Spleen (tissue), 11 donors: ENCODE results near the gene MYLK. TPM values are rescaled to one million over a fixed set of nuclear protein-coding genes. Genes with fewer than 3 reads are reported as not detected.

Experiments used
- DNase-seq: peaks from one replicate; pipeline ENCODE4 v3.0.0-alpha.2; 2020
- H3K27ac ChIP-seq, 8 donors: fragments of 200-600 bp; sonication (generic) in 7 of 8; 1 replicate in 4 of 8; 2 replicates in 4 of 8; pipeline versions ENCODE4 v1.5.0 to v1.8.0; 2016 to 2021; ENCODE audit warnings: inconsistent platforms in 4 of 8, mild to moderate bottlenecking in 4 of 8, moderate library complexity in 1 of 8
- H3K27me3 ChIP-seq, 7 donors: fragments of 200-600 bp; sonication (generic) in 6 of 7; replicated peaks in 1 of 7; 1 replicate in 4 of 7; 2 replicates in 3 of 7; pipeline versions ENCODE4 v1.5.0 to v1.8.0; 2016 to 2021; ENCODE audit warnings: inconsistent platforms in 3 of 7, mild to moderate bottlenecking in 1 of 7
- H3K36me3 ChIP-seq, 6 donors: fragments of 200-600 bp; sonication (generic) in 5 of 6; 1 replicate in 4 of 6; 2 replicates in 2 of 6; pipeline versions ENCODE4 v1.5.0 to v1.8.0; 2016 to 2021; ENCODE audit warnings: inconsistent platforms in 2 of 6
- H3K4me1 ChIP-seq, 6 donors: fragments of 200-600 bp; sonication (generic) in 5 of 6; 1 replicate in 3 of 6; 2 replicates in 3 of 6; pipeline versions ENCODE4 v1.5.0 to v1.8.0; 2016 to 2021; ENCODE audit warnings: inconsistent platforms in 3 of 6
- H3K4me3 ChIP-seq, 8 donors: fragments of 200-600 bp; sonication (generic) in 7 of 8; 1 replicate in 4 of 8; 2 replicates in 4 of 8; pipeline versions ENCODE4 v1.5.0 to v1.8.0; 2016 to 2021; ENCODE audit warnings: inconsistent platforms in 4 of 8, mild to moderate bottlenecking in 4 of 8, moderate library complexity in 2 of 8
- H3K9me3 ChIP-seq, 8 donors: fragments of 200-600 bp; sonication (generic) in 7 of 8; 1 replicate in 4 of 8; 2 replicates in 4 of 8; pipeline versions ENCODE4 v1.5.0 to v1.8.0; 2016 to 2021; ENCODE audit warnings: inconsistent platforms in 4 of 8
- CTCF ChIP-seq, 11 experiments: fragments of 200-600 bp in 7 of 11; fragments of 450-650 bp in 4 of 11; sonication (generic) in 4 of 11; IDR thresholded peaks in 8 of 11; conservative IDR thresholded peaks in 3 of 11; 1 replicate in 7 of 11; 2 replicates in 4 of 11; pipeline versions ENCODE4 v1.4.0 to v1.8.0; 2016 to 2021; ENCODE audit warnings: antibody characterized with exemption in 11 of 11, inconsistent platforms in 4 of 11, mild to moderate bottlenecking in 1 of 11
- POLR2A ChIP-seq, 3 donors: fragments of 450-650 bp; IDR thresholded peaks; one replicate each; pipeline ENCODE4 v1.5.1; 2017; ENCODE audit warnings: antibody characterized with exemption in 3 of 3, mild to moderate bottlenecking in 1 of 3
- POLR2AphosphoS5 ChIP-seq, 3 donors: sonication (generic); formaldehyde crosslinking; IDR thresholded peaks; one replicate each; pipeline ENCODE4 v1.5.1; 2017; ENCODE audit warnings: antibody characterized with exemption in 3 of 3
- WGBS, 5 donors: extraction: QIAGEN DNeasy Blood & Tissue Kit in 3 of 5; methylation state at CpG; one replicate each; pipeline versions ENCODE4 v1.1.5 to v1.1.7; 2013 to 2018; 5-methylcytosine and 5-hydroxymethylcytosine counted together
- intact Hi-C: fragments of 100-400 bp; cut with DNase I; formaldehyde crosslinking; loops from one replicate; pipeline ENCODE4 v1.15.0; 2023; ENCODE audit warnings: low total_unique reads
- polyA plus RNA-seq, 3 donors: library from polyadenylated mRNA; stranded (reverse); fragments of 200-250 nt; gene quantifications; one replicate each; pipeline ENCODE4 v1.2.1, GENCODE V29; 2013
- total RNA-seq, 7 donors: library from RNA; depleted of rRNA in 3 of 7; stranded (reverse); fragments of >200 nt in 3 of 7; fragmentation: NEBNext Ultra II Directional in 4 of 7; extraction: Animal tissue kit (Norgen Biotek cat#: 25700) in 4 of 7; gene quantifications; one replicate each; pipeline versions ENCODE4 v1.1.0 to v1.2.1, GENCODE V29; 2016 to 2021
- donor health status: healthy with polysubstance abuse.
- donor health status: DM: no; HTN: no; CAD: no; lungs with moderate emphysema.
- donor health status: DM: no; HTN: no; CAD: no.
- donor health status: Bipolar disorder and iron deficiency.
- donor health status: healthy.
- donor health status: DM: no; HTN: no; CAD: no.
- donor health status: DM: yes; HTN: yes; CAD: no.

The MYLK gene
- total and polyA plus RNA-seq, 10 donors: 11.1 to 343 (median 154) TPM

DNA sequence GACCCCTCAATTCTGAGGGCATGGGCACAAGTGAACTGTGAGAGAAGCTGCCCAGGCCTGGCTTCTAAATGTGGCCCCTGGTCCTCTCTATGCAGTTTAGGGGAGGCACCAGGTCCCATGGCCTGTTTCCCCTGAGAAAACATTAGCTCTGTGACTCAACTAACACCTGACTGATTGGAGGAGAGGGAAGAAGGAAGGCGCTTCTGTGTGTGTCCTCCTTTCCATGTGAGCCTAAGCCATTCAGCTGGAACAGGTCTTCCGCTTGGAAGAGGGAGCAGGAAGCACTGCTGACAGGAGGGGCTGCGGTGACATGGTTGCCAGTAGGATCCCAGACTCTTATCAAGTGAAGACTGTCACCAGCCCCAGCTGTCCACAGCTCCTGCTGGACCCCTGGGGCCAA is 79.5 kb downstream of the MYLK start:
- no peak for TF ChIP-seq POLR2A (IDR thresholded peaks at IDR 0.05)
- no peak for TF ChIP-seq CTCF (IDR thresholded peaks at IDR 0.05 in 8 of 11, conservative IDR thresholded peaks at IDR 0.05 in 3 of 11)
- TF ChIP-seq POLR2AphosphoS5 (IDR thresholded peaks at IDR 0.05): no peak
- WGBS, 5 donors: 79 to 85% (median 81%) methylated on average over 3 of the region's 3 CpGs
- intact Hi-C loops: no loop called here
- Histone ChIP-seq H3K36me3 (no peaks in the 10 kb centered on the region), H3K27me3 (no peaks in the 10 kb centered on the region), H3K4me1 (peaks cover 0 to 12% (median 0%) of the 10 kb centered on the region in 6 donors), H3K4me3 (no peak overlapping the region), H3K9me3 (no peaks in the 10 kb centered on the region), H3K27ac (no peak overlapping the region)
- DNase-seq: no peak

GRCh38 chr3:123803521-123803920 is 80.6 kb downstream of the MYLK start:
- no peak for DNase-seq
- H3K4me1 ChIP-seq: peaks cover 0 to 6% (median 0%) of the 10 kb centered on the region in 6 donors
- TF ChIP-seq POLR2AphosphoS5 (IDR thresholded peaks at IDR 0.05) (no peak), POLR2A (IDR thresholded peaks at IDR 0.05) (no peak), CTCF (IDR thresholded peaks at IDR 0.05 in 8 of 11, conservative IDR thresholded peaks at IDR 0.05 in 3 of 11) (no peak)
- no peak overlapping the region for H3K4me3 ChIP-seq
- H3K9me3 ChIP-seq: no peaks in the 10 kb centered on the region
- H3K36me3 ChIP-seq: no peaks in the 10 kb centered on the region
- no peak overlapping the region for H3K27ac ChIP-seq
- 65 to 100% (median 68%) methylated on average over 4 to 5 of the region's 5 CpGs for WGBS, 5 donors
- no peaks in the 10 kb centered on the region for H3K27me3 ChIP-seq
- intact Hi-C loops: no loop called here

DNA sequence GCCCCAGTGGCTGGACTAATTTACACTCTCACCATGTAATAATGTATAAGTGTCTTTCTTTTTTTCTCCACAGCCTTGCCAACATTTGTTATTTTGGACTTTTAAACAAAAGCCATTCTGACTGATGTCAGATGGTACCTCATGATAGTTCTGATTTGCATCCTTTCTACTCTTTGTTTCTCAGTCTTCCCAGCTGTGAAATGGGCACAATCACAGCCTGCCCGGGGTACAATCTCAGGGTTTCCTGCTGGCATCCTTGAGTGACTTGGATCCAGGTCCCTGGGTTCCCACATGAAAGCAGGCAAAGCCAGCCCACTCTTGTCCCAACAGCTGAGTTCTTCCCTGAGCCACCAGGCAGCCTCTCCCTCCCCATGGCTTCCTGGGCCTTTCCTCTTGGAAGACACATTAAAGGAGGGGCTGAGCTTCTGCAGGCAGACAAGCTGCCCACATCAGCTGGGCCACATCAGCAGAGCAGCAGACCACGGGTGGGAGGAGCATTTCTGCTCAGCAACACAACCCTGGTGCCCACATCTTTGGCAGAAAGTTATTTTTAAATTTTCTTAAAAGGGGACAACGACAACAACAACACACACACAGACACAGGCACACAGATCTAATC is 82.0 kb downstream of the MYLK start:
- WGBS, 5 donors: 57 to 73% (median 69%) methylated on average over 3 of the region's 3 CpGs
- no peak overlapping the region for H3K27ac ChIP-seq
- intact Hi-C loops: no loop called here

GRCh38 chr3:123801474-123801873 is 82.7 kb downstream of the MYLK start:
- Histone ChIP-seq H3K9me3 (no peaks in the 10 kb centered on the region), H3K36me3 (no peaks in the 10 kb centered on the region), H3K27me3 (no peaks in the 10 kb centered on the region), H3K4me3 (no peak overlapping the region), H3K4me1 (no peaks in the 10 kb centered on the region), H3K27ac (no peak overlapping the region)
- intact Hi-C loops: no loop called here
- no peak for TF ChIP-seq POLR2AphosphoS5 (IDR thresholded peaks at IDR 0.05)
- TF ChIP-seq CTCF (IDR thresholded peaks at IDR 0.05 in 8 of 11, conservative IDR thresholded peaks at IDR 0.05 in 3 of 11): no peak
- TF ChIP-seq POLR2A (IDR thresholded peaks at IDR 0.05): no peak
- no peak for DNase-seq

More for the DNA sequence above, 82.0 kb downstream of the MYLK start:
- Histone ChIP-seq H3K36me3 (no peaks in the 10 kb centered on the region), H3K4me1 (no peaks in the 10 kb centered on the region), H3K27me3 (no peaks in the 10 kb centered on the region), H3K4me3 (no peak overlapping the region), H3K9me3 (no peaks in the 10 kb centered on the region)
- no peak for DNase-seq
- no peak for TF ChIP-seq CTCF (IDR thresholded peaks at IDR 0.05 in 8 of 11, conservative IDR thresholded peaks at IDR 0.05 in 3 of 11)
- TF ChIP-seq POLR2A (IDR thresholded peaks at IDR 0.05): no peak
- TF ChIP-seq POLR2AphosphoS5 (IDR thresholded peaks at IDR 0.05): no peak
